Ascending aorta (tissue), 2 donors: ENCODE measurements around the gene GRID2. TPM values are rescaled to one million over a fixed set of nuclear protein-coding genes. Genes with fewer than 3 reads are reported as not detected.

Experiments used
- DNase-seq, 2 donors: peaks; one replicate each; pipeline ENCODE4 v3.0.0-alpha.2; 2019; ENCODE audit warnings: low spot score in 2 of 2
- H3K27ac ChIP-seq, 2 donors: fragments of 200-600 bp; sonication (generic); one replicate each; pipeline ENCODE4 v1.5.1; 2016 to 2017; ENCODE audit warnings: mild to moderate bottlenecking in 1 of 2
- H3K27me3 ChIP-seq: fragments of 200-600 bp; sonication (generic); one replicate; pipeline ENCODE4 v1.5.1; 2017
- H3K36me3 ChIP-seq, 2 donors: fragments of 200-600 bp; sonication (generic); one replicate each; pipeline ENCODE4 v1.5.1; 2016
- H3K4me1 ChIP-seq, 2 donors: fragments of 200-600 bp; sonication (generic); one replicate each; pipeline ENCODE4 v1.5.1; 2016 to 2017; ENCODE audit warnings: mild to moderate bottlenecking in 1 of 2
- H3K4me3 ChIP-seq, 2 donors: fragments of 200-600 bp; sonication (generic); one replicate each; pipeline ENCODE4 v1.5.1; 2016 to 2017; ENCODE audit warnings: mild to moderate bottlenecking in 1 of 2
- H3K9me3 ChIP-seq, 2 donors: fragments of 200-600 bp; sonication (generic); one replicate each; pipeline ENCODE4 v1.5.1; 2016
- CTCF ChIP-seq, 3 experiments: fragments of 200-600 bp in 2 of 3; fragments of 450-650 bp in 1 of 3; sonication (generic) in 2 of 3; IDR thresholded peaks; one replicate each; pipeline ENCODE4 v1.5.1; 2016 to 2019; ENCODE audit warnings: antibody characterized with exemption in 3 of 3, mild to moderate bottlenecking in 1 of 3, moderate library complexity in 1 of 3
- intact Hi-C: fragments of 100-400 bp; cut with DNase I; formaldehyde crosslinking; loops from one replicate; pipeline ENCODE4 v1.15.1; 2023
- total RNA-seq: library from RNA; depleted of rRNA; stranded (reverse); fragments of >200 nt; gene quantifications from one replicate; pipeline ENCODE4 v1.1.0, GENCODE V29; 2016

The GRID2 gene
- total RNA-seq, 1 donor from 2014 or later, result not detected

DNA sequence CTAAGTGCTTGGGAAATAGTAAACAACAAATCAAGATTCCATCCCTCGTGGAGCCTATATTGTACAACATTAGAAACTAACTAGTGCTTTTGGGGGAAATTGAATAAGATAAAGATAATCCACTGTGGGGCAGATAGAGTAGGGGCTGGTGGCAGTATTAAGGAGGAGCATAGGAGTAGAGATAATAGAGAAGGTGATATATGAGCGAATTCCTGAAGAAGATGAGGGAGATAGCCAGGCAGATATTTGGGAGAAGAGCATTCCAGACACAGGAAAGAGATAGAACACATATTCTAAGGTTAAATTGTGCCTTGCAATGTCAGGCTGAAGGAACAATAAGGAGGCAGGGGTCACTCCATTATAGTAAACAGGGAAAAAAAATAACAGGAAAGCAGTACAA, 218.2 kb downstream of the GRID2 start:
- Histone ChIP-seq H3K27ac (no peak overlapping the region), H3K4me3 (no peak overlapping the region), H3K36me3 (no peaks in the 10 kb centered on the region), H3K4me1 (no peaks in the 10 kb centered on the region), H3K9me3 (no peaks in the 10 kb centered on the region), H3K27me3 (no peaks in the 10 kb centered on the region)
- intact Hi-C loops, result no loop called here
- DNase-seq, result no peak
- no peak for TF ChIP-seq CTCF (IDR thresholded peaks at IDR 0.05)

- Histone ChIP-seq H3K27me3 (no peaks in the 10 kb centered on the region), H3K27ac (no peak overlapping the region), H3K4me1 (no peaks in the 10 kb centered on the region), H3K4me3 (no peak overlapping the region), H3K36me3 (no peaks in the 10 kb centered on the region), H3K9me3 (no peaks in the 10 kb centered on the region)
- no peak for DNase-seq
- intact Hi-C loops, result no loop called here
- TF ChIP-seq CTCF (IDR thresholded peaks at IDR 0.05), result no peak
Measured at GRCh38 chr4:92522356-92522755, 218.6 kb downstream of the GRID2 start.

DNA sequence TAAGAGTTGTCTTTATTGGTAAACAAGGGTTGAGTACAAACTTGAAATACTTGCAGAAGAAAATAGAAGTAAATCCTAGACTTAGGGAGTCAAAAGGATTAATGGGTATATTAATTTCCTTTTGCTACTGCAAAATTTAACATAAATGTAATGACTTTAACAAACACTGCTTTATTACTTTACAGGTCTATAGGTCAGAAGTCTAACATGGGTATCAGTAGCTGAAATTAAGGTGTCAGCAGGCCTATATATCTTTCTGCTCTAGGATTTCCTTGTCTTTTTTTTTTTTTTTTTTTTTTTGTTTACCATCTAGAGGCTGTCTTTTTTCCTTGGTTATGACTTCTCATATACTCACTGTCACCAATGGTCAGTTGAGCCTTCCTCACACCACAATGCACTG, 220.4 kb downstream of the GRID2 start:
- intact Hi-C loops, result no loop called here
- no peak for DNase-seq

GRCh38 chr4:92528541-92528940, 224.8 kb downstream of the GRID2 start:
- Histone ChIP-seq H3K4me3 (no peak overlapping the region), H3K4me1 (no peaks in the 10 kb centered on the region), H3K9me3 (no peaks in the 10 kb centered on the region), H3K36me3 (no peaks in the 10 kb centered on the region), H3K27me3 (no peaks in the 10 kb centered on the region), H3K27ac (no peak overlapping the region)
- intact Hi-C loops, result no loop called here
- DNase-seq, result no peak
- TF ChIP-seq CTCF (IDR thresholded peaks at IDR 0.05), result no peak

More for the DNA sequence above, 220.4 kb downstream of the GRID2 start:
- no peak overlapping the region for H3K4me3 ChIP-seq
- no peaks in the 10 kb centered on the region for H3K9me3 ChIP-seq
- H3K27me3 ChIP-seq, result no peaks in the 10 kb centered on the region
- H3K4me1 ChIP-seq, result no peaks in the 10 kb centered on the region
- no peak overlapping the region for H3K27ac ChIP-seq
- H3K36me3 ChIP-seq, result no peaks in the 10 kb centered on the region
- TF ChIP-seq CTCF (IDR thresholded peaks at IDR 0.05), result no peak

DNA sequence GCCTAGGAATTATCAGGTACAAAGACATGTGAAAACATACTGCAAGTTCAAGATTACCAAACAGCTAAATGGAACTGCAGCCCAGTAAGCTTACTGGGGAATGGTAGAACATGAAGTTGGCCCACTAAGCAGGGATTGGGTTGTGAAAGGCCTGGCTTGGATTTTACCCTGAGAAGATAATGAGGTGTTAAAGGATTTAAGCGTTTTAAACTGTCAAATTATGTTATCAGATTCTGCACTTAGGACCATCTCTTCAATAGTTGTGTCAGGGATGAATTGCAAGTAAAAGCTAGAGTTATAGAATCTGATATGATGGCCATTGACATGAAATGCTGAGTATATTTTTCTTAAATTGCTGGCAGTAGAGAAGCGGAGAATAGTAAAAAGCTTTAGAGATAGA, 225.7 kb downstream of the GRID2 start:
- TF ChIP-seq CTCF (IDR thresholded peaks at IDR 0.05), result no peak

GRCh38 chr4:92535599-92535998, 231.8 kb downstream of the GRID2 start:
- no peaks in the 10 kb centered on the region for H3K4me1 ChIP-seq
- no peaks in the 10 kb centered on the region for H3K27me3 ChIP-seq
- intact Hi-C loops, result no loop called here
- no peak for DNase-seq
- H3K27ac ChIP-seq, result no peak overlapping the region
- TF ChIP-seq CTCF (IDR thresholded peaks at IDR 0.05), result no peak
- H3K9me3 ChIP-seq, result peaks cover 0 to 3% of the 10 kb centered on the region in 2 donors
- H3K4me3 ChIP-seq, result no peak overlapping the region
- H3K36me3 ChIP-seq, result no peaks in the 10 kb centered on the region

More for the DNA sequence above, 225.7 kb downstream of the GRID2 start:
- H3K4me1 ChIP-seq, result no peaks in the 10 kb centered on the region
- H3K9me3 ChIP-seq, result no peaks in the 10 kb centered on the region
- no peak overlapping the region for H3K4me3 ChIP-seq
- DNase-seq, result no peak
- H3K27me3 ChIP-seq, result no peaks in the 10 kb centered on the region
- no peaks in the 10 kb centered on the region for H3K36me3 ChIP-seq
- no peak overlapping the region for H3K27ac ChIP-seq
- intact Hi-C loops, result no loop called here
